Breast epithelium (tissue), 4 donors: ENCODE data around the gene NME3. TPM values are rescaled to one million over a fixed set of nuclear protein-coding genes. Genes with fewer than 3 reads are reported as not detected.
A peak's percentile ranks its signal among the peaks of the same experiment; 100 is the strongest.

Experiments
- DNase-seq, 2 donors: peaks; one replicate each; pipeline ENCODE4 v3.0.0-alpha.2; 2019; ENCODE audit warnings: low spot score in 2 of 2
- H3K27ac ChIP-seq, 2 donors: fragments of 200-600 bp; sonication (generic) in 1 of 2; one replicate each; pipeline ENCODE4 v1.5.1; 2016 to 2019; ENCODE audit warnings: mild to moderate bottlenecking in 1 of 2
- H3K27me3 ChIP-seq, 2 donors: fragments of 200-600 bp; sonication (generic) in 1 of 2; one replicate each; pipeline versions ENCODE4 v1.5.1 to v1.6.0; 2017 to 2019; ENCODE audit warnings: control low read depth in 1 of 2, mild to moderate bottlenecking in 1 of 2
- H3K36me3 ChIP-seq: fragments of 200-600 bp; one replicate; pipeline ENCODE4 v1.5.1; 2019
- H3K4me1 ChIP-seq, 2 donors: fragments of 200-600 bp; sonication (generic); one replicate each; pipeline ENCODE4 v1.5.1; 2016 to 2019; ENCODE audit warnings: control low read depth in 1 of 2
- H3K4me3 ChIP-seq, 3 donors: fragments of 200-600 bp; sonication (generic); 1 replicate in 2 of 3; 2 replicates in 1 of 3; pipeline ENCODE4 v1.5.1; 2016 to 2019; ENCODE audit warnings: mild to moderate bottlenecking in 3 of 3, moderate library complexity in 2 of 3
- H3K9me3 ChIP-seq, 2 donors: fragments of 200-600 bp; sonication (generic) in 1 of 2; one replicate each; pipeline ENCODE4 v1.5.1; 2016 to 2019; ENCODE audit warnings: control low read depth in 1 of 2
- CTCF ChIP-seq, 3 donors: fragments of 450-650 bp; IDR thresholded peaks; one replicate each; pipeline ENCODE4 v1.5.1; 2016 to 2017; ENCODE audit warnings: antibody characterized with exemption in 3 of 3, mild to moderate bottlenecking in 3 of 3, moderate library complexity in 3 of 3
- POLR2A ChIP-seq: fragments of 450-650 bp; IDR thresholded peaks from one replicate; pipeline ENCODE4 v1.6.1; 2016; ENCODE audit warnings: antibody characterized with exemption, mild to moderate bottlenecking, moderate library complexity
- POLR2AphosphoS5 ChIP-seq, 3 donors: sonication (generic); formaldehyde crosslinking; IDR thresholded peaks; one replicate each; pipeline ENCODE4 v1.6.1; 2017; ENCODE audit warnings: antibody characterized with exemption in 3 of 3
- intact Hi-C: fragments of 100-400 bp; cut with DNase I; formaldehyde crosslinking; loops from one replicate; pipeline ENCODE4 v1.15.1; 2023; ENCODE audit warnings: low total_unique reads
- total RNA-seq, 3 donors: library from RNA; depleted of rRNA; stranded (reverse); fragments of >200 nt; gene quantifications; one replicate each; pipeline ENCODE4 v1.1.0, GENCODE V29; 2016

Gene NME3
- total RNA-seq, 3 donors from 2014 or later = 86.6 to 119 (median 115) TPM

GRCh38 chr16:1780677-1781072 lies 9.3 kb upstream of the NME3 start:
- Histone ChIP-seq H3K27ac (no peak overlapping the region), H3K27me3 (no peaks in the 10 kb centered on the region), H3K36me3 (peaks cover 5% of the 10 kb centered on the region), H3K4me1 (peaks cover 0 to 15% of the 10 kb centered on the region in 2 donors), H3K9me3 (no peaks in the 10 kb centered on the region), H3K4me3 (peak overlapping the region in 1 of 3 donors; percentile 96)
- no peak for DNase-seq
- no peak for TF ChIP-seq POLR2A
- no peak for TF ChIP-seq CTCF (IDR thresholded peaks at IDR 0.05)
- no peak for TF ChIP-seq POLR2AphosphoS5 (IDR thresholded peaks at IDR 0.05)
- intact Hi-C loops = no loop called here

- Histone ChIP-seq H3K27ac (no peak overlapping the region), H3K4me3 (no peak overlapping the region), H3K4me1 (peaks cover 0 to 15% of the 10 kb centered on the region in 2 donors), H3K27me3 (no peaks in the 10 kb centered on the region), H3K9me3 (no peaks in the 10 kb centered on the region), H3K36me3 (peaks cover 5% of the 10 kb centered on the region)
- intact Hi-C loops = no loop called here
- TF ChIP-seq CTCF (IDR thresholded peaks at IDR 0.05) (no peak), POLR2A (no peak), POLR2AphosphoS5 (IDR thresholded peaks at IDR 0.05) (no peak)
- DNase-seq = no peak
Measured at GRCh38 chr16:1779741-1780676, 8.7 kb upstream of the NME3 start.

GRCh38 chr16:1779234-1779701 lies 7.9 kb upstream of the NME3 start:
- no peaks in the 10 kb centered on the region for H3K27me3 ChIP-seq
- DNase-seq = no peak
- no peak overlapping the region for H3K4me3 ChIP-seq
- peaks cover 5% of the 10 kb centered on the region for H3K36me3 ChIP-seq
- no peaks in the 10 kb centered on the region for H3K9me3 ChIP-seq
- no peak for TF ChIP-seq CTCF (IDR thresholded peaks at IDR 0.05)
- TF ChIP-seq POLR2AphosphoS5 (IDR thresholded peaks at IDR 0.05) = no peak
- TF ChIP-seq POLR2A = no peak
- intact Hi-C loops = no loop called here
- H3K4me1 ChIP-seq = peaks cover 4 to 21% of the 10 kb centered on the region in 2 donors
- H3K27ac ChIP-seq = no peak overlapping the region

- no peak overlapping the region for H3K27ac ChIP-seq
- H3K4me1 ChIP-seq = peaks cover 8 to 21% of the 10 kb centered on the region in 2 donors
- no peaks in the 10 kb centered on the region for H3K9me3 ChIP-seq
- H3K36me3 ChIP-seq = peaks cover 5% of the 10 kb centered on the region
- no peak for TF ChIP-seq POLR2AphosphoS5 (IDR thresholded peaks at IDR 0.05)
- no peak for TF ChIP-seq POLR2A
- no peak for TF ChIP-seq CTCF (IDR thresholded peaks at IDR 0.05)
- H3K4me3 ChIP-seq = no peak overlapping the region
- DNase-seq = no peak
- intact Hi-C loops = no loop called here
- H3K27me3 ChIP-seq = no peaks in the 10 kb centered on the region
Measured at GRCh38 chr16:1778200-1779179, 7.1 kb upstream of the NME3 start.
